ENCODE results near the gene FLCN. TPM values are rescaled to one million over a fixed set of nuclear protein-coding genes. Genes with fewer than 3 reads are reported as not detected.

FLCN gene

GRCh38 chr17:17164676-17165075, 72.3 kb downstream of the FLCN start:
- no peaks in the 10 kb centered on the region for H3K4me1 ChIP-seq (ENCODE audit: control insufficient read depth, insufficient read depth, low read depth, low read length)
- no peak overlapping the region for H2BK120ac ChIP-seq (ENCODE audit: low read depth, low read length)
- H2BK5ac ChIP-seq (ENCODE audit: low read depth, low read length, poor library complexity, severe bottlenecking), result no peak overlapping the region
- no peak overlapping the region for H4K91ac ChIP-seq (ENCODE audit: low read length)
- no peak overlapping the region for H4K8ac ChIP-seq (ENCODE audit: low read length)
- H3K4me3 ChIP-seq (ENCODE audit: insufficient read depth in 1 of 2, low read depth in 1 of 2, low read length in 2 of 2), result no peak overlapping the region
- DNase-seq, result no peak
- no peak overlapping the region for H2BK15ac ChIP-seq (ENCODE audit: low read depth, poor library complexity, severe bottlenecking)
- no peak overlapping the region for H3K9ac ChIP-seq (ENCODE audit: low read length)
- H3K9me3 ChIP-seq (ENCODE audit: control insufficient read depth, low read length), result no peaks in the 10 kb centered on the region
- no peaks in the 10 kb centered on the region for H3K27me3 ChIP-seq (ENCODE audit: control insufficient read depth in 1 of 2, insufficient read depth in 1 of 2, low read length in 2 of 2)
- no peak overlapping the region for H3K18ac ChIP-seq (ENCODE audit: low read depth in 1 of 2, low read length in 2 of 2)
- no peak overlapping the region for H3K4me2 ChIP-seq (ENCODE audit: low read length, poor library complexity, severe bottlenecking)
- no peak overlapping the region for H3K4ac ChIP-seq (ENCODE audit: low read depth in 1 of 2, low read length in 2 of 2)
- peaks cover 59% of the 10 kb centered on the region for H3K79me1 ChIP-seq (replicated peaks; ENCODE audit: low read length, poor library complexity, severe bottlenecking)
- peaks cover 86 to 99% of the 10 kb centered on the region in 2 experiments for H3K36me3 ChIP-seq (ENCODE audit: control insufficient read depth in 1 of 2, insufficient read depth in 2 of 2, low read depth in 1 of 2, low read length in 2 of 2)
- H2BK12ac ChIP-seq (ENCODE audit: low read length in 2 of 2), result no peak overlapping the region
- peak overlapping the region in 1 of 2 experiments; percentile 26 for H3K14ac ChIP-seq (ENCODE audit: low read length in 2 of 2)
- WGBS, result 98% methylated on average over 17 of the region's 17 CpGs
- no peak overlapping the region for H2AFZ ChIP-seq (ENCODE audit: low read depth, low read length)
- H2AK5ac ChIP-seq (ENCODE audit: low read length, severe bottlenecking), result no peak overlapping the region
- no peak overlapping the region for H3K23ac ChIP-seq (ENCODE audit: low read length in 2 of 2)
- no peak overlapping the region for H3K27ac ChIP-seq (ENCODE audit: low read length, poor library complexity, severe bottlenecking)

DNA sequence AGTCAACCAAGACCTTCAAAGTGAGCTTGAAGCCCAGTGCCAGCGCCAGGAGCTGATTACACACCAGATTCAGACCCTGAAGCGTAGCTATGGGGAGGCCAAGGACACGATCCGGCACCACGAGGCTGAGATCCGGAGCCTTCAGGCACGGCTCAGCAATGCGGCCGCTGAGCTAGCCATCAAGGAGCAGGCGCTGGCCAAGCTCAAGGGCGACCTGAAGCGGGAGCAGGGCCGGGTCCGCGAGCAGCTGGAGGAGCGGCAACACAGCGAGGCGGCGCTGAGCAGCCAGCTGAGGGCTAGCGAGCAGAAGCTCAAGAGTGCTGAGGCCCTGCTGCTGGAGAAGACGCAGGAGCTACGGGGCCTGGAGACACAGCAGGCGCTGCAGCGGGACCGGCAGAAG, 72.8 kb downstream of the FLCN start:
- no peak overlapping the region for H3K4me2 ChIP-seq (ENCODE audit: low read length, poor library complexity, severe bottlenecking)
- DNase-seq, result no peak
- 98% methylated on average over 25 of the region's 25 CpGs for WGBS
- H3K4me3 ChIP-seq (ENCODE audit: insufficient read depth in 1 of 2, low read depth in 1 of 2, low read length in 2 of 2), result no peak overlapping the region
- no peaks in the 10 kb centered on the region for H3K9me3 ChIP-seq (ENCODE audit: control insufficient read depth, low read length)
- H3K18ac ChIP-seq (ENCODE audit: low read depth in 1 of 2, low read length in 2 of 2), result no peak overlapping the region
- H3K27me3 ChIP-seq (ENCODE audit: control insufficient read depth in 1 of 2, insufficient read depth in 1 of 2, low read length in 2 of 2), result no peaks in the 10 kb centered on the region
- H3K9ac ChIP-seq (ENCODE audit: low read length), result no peak overlapping the region
- no peak overlapping the region for H2BK5ac ChIP-seq (ENCODE audit: low read depth, low read length, poor library complexity, severe bottlenecking)
- H3K27ac ChIP-seq (ENCODE audit: low read length, poor library complexity, severe bottlenecking), result no peak overlapping the region
- H3K14ac ChIP-seq (ENCODE audit: low read length in 2 of 2), result no peak overlapping the region
- no peak overlapping the region for H2BK120ac ChIP-seq (ENCODE audit: low read depth, low read length)
- no peak overlapping the region for H4K91ac ChIP-seq (ENCODE audit: low read length)
- no peaks in the 10 kb centered on the region for H3K4me1 ChIP-seq (ENCODE audit: control insufficient read depth, insufficient read depth, low read depth, low read length)
- H4K8ac ChIP-seq (ENCODE audit: low read length), result no peak overlapping the region
- H2AK5ac ChIP-seq (ENCODE audit: low read length, severe bottlenecking), result no peak overlapping the region
- H3K4ac ChIP-seq (ENCODE audit: low read depth in 1 of 2, low read length in 2 of 2), result no peak overlapping the region
- no peak overlapping the region for H2BK15ac ChIP-seq (ENCODE audit: low read depth, poor library complexity, severe bottlenecking)
- H3K79me1 ChIP-seq (replicated peaks; ENCODE audit: low read length, poor library complexity, severe bottlenecking), result peaks cover 58% of the 10 kb centered on the region
- no peak overlapping the region for H3K23ac ChIP-seq (ENCODE audit: low read length in 2 of 2)
- H2BK12ac ChIP-seq (ENCODE audit: low read length in 2 of 2), result no peak overlapping the region
- H2AFZ ChIP-seq (ENCODE audit: low read depth, low read length), result no peak overlapping the region
- peaks cover 84 to 99% of the 10 kb centered on the region in 2 experiments for H3K36me3 ChIP-seq (ENCODE audit: control insufficient read depth in 1 of 2, insufficient read depth in 2 of 2, low read depth in 1 of 2, low read length in 2 of 2)

Small RNA genes within 50 kb of the gene (small RNA-seq; reads per million reads assigned to genes)
- gene RNU6-767P (ENCODE audit: low read depth), result not detected
